HPDE6-E6E7 (cell line): ENCODE data around the gene CDC14A.
"Not testable (repeated sequence)": the region's sequence is repeated elsewhere in the genome, so short reads cannot be mapped to it uniquely, and the experiment has no call there.

Source experiments
- DNase-seq: peaks from one replicate; pipeline ENCODE4 v3.0.0; 2011; ENCODE audit warnings: missing footprints; ENCODE audit errors: extremely low spot score

The CDC14A gene

DNA sequence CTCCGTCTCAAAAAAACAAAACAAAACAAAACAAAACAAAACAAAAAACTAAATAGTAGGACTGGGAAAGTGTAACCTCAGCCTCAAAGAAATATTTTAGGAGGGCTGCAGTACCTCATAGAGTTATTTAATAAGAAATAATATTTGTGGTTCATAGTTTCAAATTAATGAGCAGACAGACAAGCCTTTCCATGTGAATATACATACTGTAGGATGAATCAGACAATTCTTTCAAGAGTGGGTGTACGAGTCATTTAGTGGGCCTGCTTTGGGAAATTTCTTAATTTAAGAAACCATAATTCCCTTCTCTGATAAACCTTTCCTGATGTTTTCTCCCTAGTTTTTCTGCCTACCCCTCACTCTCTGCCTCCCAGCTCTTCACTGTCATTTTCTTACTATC, 52.5 kb downstream of the CDC14A start:
- DNase-seq = no peak

DNA sequence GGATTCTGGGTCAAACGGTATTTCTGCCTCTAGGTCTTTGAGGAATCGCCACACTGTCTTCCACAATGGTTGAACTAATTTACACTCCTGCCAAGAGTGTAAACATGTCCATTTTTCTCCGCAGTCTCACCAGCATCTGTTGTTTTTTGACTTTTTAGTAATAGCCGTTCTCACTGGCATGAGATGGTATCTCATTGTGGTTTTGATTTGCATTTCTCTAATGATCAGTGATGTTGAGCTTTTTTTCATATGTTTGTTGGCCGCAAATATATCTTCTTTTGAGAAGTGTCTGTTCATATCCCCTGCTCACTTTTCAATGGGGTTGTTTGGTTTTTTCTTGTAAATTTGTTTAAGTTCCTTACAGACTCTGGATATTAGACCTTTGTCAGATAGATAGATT, 53.6 kb downstream of the CDC14A start:
- not testable (repeated sequence) for DNase-seq

DNA sequence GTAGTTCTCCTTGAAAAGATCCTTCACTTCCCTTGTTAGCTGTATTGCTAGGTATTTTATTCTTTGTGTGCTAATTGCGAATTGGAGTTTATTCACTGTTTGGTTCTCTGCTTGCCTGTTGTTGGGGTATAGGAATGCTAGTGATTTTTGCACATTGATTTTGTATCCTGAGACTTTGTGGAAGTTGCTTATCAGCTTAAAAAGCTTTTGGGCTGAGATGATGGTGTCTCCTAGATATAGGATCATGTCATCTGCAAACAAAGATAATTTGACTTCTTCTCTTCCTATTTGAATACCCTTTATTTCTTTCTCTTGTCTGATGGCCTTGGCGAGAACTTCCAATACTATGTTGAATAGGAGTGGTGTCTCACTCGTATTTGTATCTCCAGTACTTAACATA, 55.1 kb downstream of the CDC14A start:
- DNase-seq = not testable (repeated sequence)

GRCh38 chr1:100411019-100411418, 58.7 kb downstream of the CDC14A start:
- no peak for DNase-seq

- no peak for DNase-seq
Measured at GRCh38 chr1:100411574-100411973, 59.3 kb downstream of the CDC14A start.

- DNase-seq = no peak
Measured at GRCh38 chr1:100413035-100413434, 60.7 kb downstream of the CDC14A start.

DNA sequence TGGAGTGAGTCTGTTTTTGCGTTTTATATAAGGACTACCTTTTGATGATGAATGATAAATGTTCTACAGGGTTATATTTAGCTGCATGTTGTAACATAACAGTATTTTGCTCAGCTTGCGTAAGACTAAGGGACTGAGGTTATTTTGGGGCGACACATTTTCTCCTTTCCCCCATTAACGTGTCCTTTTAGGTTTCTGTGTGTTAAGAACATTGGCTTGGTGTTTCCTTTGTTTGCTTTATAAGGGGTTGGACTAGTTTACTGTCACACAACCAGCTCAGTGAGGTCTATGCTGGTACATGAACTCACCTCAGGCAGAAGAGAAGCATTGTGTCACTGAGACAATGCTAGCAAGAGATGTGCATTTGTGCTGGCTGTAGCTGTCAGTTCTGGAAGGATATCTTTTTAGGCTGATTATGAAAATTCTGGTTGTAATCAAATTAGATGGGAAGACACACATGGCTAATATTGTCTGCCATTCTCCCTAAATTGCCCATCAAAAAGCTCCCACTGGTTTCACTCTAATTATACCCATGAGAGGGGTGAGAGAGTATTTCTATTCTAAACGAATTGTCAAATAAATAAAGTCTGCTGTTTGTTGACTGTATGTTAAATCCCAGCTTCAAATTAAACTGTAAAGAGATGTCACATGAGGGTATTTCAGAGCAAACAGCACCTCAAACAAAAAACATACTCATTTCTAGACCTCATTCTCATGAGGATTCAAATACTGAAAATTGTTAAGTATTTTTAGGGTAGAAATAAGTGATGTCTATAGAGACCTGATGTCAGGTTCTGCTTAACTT, 62.6 kb downstream of the CDC14A start:
- DNase-seq = no peak

DNA sequence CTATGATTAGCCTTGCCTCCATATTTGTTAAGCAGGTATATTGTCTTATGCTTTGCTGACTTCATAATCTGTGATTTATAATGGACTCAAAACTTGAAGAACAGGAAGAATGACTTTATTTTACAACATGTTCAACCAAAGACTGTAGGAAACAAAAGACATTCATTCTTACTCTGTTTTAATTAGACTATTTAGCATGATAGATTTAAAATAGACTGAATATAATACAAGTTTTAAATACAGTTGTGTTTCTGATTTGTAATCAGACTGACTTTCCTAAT, 63.1 kb downstream of the CDC14A start:
- DNase-seq = peak; percentile 5

- DNase-seq = no peak
Measured at GRCh38 chr1:100419072-100419471, 66.8 kb downstream of the CDC14A start.

- no peak for DNase-seq
Measured at GRCh38 chr1:100422065-100422464, 69.8 kb downstream of the CDC14A start.

DNA sequence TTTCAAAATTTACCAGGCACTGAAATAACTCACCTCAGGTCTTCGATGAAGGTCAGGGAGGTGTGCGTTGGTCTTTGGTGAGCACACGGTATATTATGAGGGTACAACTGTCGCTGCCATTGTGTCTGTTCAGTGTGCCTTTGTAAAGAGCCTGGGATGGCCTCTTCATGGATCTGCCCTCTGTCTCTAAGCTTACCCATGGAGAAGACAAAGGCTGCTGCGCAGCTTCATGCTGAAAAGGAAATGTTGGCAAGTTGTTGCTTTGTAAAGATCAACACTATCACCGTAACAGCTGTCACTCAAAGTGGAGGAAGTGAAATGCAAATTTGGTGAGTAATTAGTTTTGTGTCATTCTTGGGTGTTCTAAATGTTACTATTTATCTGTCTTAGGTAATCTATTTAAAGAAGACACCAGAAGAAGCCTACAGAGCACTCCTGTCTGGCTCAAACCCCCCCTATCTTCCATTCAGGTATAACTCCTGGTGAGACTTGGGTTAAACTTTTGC, 71.6 kb downstream of the CDC14A start:
- no peak for DNase-seq

DNA sequence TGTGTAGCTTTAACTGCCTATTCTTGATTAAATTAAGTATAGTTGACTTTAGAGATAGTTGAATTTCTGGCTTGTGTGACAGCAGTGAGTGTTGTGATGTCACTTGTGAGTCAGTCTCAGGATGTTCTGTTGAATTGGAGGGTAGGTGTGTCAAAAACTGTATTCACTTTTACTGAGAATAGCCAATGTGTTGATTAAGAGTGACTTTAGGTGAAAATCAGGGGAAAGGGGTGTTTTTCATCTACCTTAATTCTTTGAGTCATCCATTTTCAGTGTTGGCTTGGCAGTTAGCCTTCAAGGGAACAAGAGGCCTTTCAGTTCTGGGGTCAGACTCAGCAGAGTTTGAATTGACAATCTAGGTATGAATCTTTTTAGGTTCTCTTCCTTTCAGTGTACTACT, 75.9 kb downstream of the CDC14A start:
- DNase-seq = no peak

- DNase-seq = no peak
Measured at GRCh38 chr1:100430325-100430756, 78.0 kb downstream of the CDC14A start.

- no peak for DNase-seq
Measured at GRCh38 chr1:100431954-100432353, 79.6 kb downstream of the CDC14A start.

- no peak for DNase-seq
Measured at GRCh38 chr1:100433563-100433962, 81.3 kb downstream of the CDC14A start.

DNA sequence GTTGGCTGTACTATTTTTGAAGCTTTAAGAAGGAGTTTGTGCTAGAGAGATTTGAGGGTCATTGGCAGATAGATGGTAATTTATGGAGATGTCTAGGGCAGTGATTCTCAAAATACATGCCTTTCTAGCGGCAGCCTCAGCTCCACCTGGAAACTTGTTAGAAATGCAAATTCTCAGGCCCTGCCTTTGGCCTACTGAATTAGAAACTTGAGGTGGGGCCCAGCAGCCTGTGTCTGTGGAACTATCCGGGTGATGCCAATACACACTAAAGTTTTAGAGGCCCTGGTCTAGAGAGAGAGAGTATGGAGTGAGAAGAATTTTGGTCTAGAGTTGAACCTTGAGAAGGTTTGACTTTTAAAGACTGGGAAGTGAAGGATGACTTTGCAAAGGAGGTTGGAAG, 82.5 kb downstream of the CDC14A start:
- no peak for DNase-seq

- no peak for DNase-seq
Measured at GRCh38 chr1:100438375-100438774, 86.1 kb downstream of the CDC14A start.

DNA sequence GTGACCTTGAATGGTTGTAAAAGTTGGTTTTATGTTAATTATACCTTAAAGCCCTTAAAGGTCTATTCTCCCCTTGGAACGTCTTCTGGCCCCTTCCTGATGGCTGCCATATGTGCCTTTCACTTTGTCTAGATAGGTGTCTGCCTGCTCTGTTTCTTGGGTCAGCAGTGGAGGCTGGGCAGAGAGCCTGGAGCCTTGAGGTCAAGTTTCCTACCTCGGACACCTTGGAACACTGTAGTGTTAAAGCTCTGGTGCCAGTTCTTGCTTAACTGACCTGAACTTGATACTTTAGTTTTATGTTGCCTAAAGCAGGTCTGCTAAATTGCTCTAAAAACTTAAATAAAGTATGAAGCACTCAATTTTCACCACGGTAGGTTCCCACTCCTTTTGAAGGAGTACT, 86.5 kb downstream of the CDC14A start:
- DNase-seq = no peak

DNA sequence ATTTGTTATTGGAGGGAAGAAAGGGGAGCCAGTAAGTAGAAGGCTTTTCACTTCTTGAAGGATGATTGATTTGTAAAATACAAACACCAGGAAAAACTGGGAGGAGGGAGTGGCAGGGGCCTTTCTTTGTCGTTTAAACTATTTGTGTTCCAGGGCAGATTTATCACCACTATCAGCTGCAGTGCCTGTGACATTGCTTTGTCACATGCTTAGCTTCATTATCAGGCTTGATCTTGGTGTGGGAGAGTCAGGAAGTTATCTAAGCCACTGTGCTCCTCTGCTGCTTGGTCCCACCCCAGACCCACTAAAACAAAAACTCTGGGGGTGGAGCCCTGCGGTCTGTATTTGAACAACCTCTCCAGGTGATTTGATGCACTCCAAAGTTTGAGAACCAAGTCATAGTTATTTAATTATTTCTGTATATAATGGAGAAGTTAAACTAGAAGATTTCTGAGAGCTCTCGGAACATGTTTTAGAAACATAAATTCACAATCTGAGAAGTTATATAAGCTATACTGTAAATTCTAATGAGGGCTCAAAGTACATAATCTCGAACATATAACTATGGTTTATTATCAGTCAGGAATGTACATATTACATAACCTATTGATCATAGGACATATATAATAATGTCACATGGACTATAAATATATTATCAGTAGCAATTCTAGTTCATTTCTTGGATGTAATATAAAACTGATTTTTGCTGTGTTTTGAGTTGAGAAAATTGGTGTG, 87.9 kb downstream of the CDC14A start:
- no peak for DNase-seq

DNA sequence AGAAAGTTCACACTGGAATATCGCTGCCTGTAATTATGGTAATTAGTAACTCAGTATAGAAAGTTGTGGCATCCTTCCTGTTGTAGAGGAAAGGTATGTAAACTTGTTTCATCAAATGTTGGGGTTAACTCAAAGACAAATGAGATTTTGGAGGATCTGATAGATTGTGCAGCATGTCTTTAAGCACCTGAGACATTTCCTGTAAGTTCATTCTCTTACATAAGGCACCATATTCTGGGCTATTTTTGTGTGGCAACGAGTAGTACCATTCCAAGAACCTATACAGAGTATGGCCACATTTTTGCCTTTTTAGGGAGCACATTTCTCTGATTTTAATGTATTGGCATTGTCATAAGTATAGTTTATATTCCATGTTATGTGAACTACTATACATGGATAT, 88.8 kb downstream of the CDC14A start:
- DNase-seq = no peak

- DNase-seq = no peak
Measured at GRCh38 chr1:100441651-100442050, 89.3 kb downstream of the CDC14A start.

- no peak for DNase-seq
Measured at GRCh38 chr1:100443811-100444571, 91.7 kb downstream of the CDC14A start.

- no peak for DNase-seq
Measured at GRCh38 chr1:100445565-100445964, 93.3 kb downstream of the CDC14A start.
